HepG2 (cell line): ENCODE results near the gene CRYZL1. TPM values are rescaled to one million over a fixed set of nuclear protein-coding genes. Genes with fewer than 3 reads are reported as not detected.

Experiments
- DNMT3B ChIP-seq: conservative IDR thresholded peaks from 2 replicates; pipeline ENCODE4 v1.6.1; 2016; ENCODE audit warnings: missing biosample characterization, control low read depth
- KDM6A ChIP-seq: IDR thresholded peaks from 2 replicates; pipeline ENCODE4 v1.6.1; 2016; ENCODE audit warnings: low read depth
- SP2 ChIP-seq: sonication (generic); formaldehyde crosslinking; IDR thresholded peaks from 2 replicates; pipeline ENCODE4 v1.5.1; 2020; ENCODE audit warnings: mild to moderate bottlenecking, missing genetic modification reagents
- ZC3H13 ChIP-seq: sonication (generic); formaldehyde crosslinking; IDR thresholded peaks from 2 replicates; pipeline ENCODE4 v1.8.1; 2023; ENCODE audit warnings: mild to moderate bottlenecking, missing genetic modification reagents, moderate library complexity
- ZNF101 ChIP-seq: sonication (generic); formaldehyde crosslinking; IDR thresholded peaks from 2 replicates; pipeline ENCODE4 v1.4.0; 2020; ENCODE audit warnings: mild to moderate bottlenecking, low read depth, missing genetic modification reagents, borderline replicate concordance
- ZNF816 ChIP-seq: sonication (generic); formaldehyde crosslinking; IDR thresholded peaks from 2 replicates; pipeline ENCODE4 v1.8.0; 2022; ENCODE audit warnings: missing genetic modification reagents, mild to moderate bottlenecking, borderline replicate concordance
- polyA plus RNA-seq, 8 experiments: library from polyadenylated mRNA; depleted of rRNA in 3 of 8; stranded (reverse) in 7 of 8; unstranded in 1 of 8; fragments of >200 nt; fragmentation: Illumina TruSeq in 4 of 8; extraction: Trizol in 4 of 8; gene quantifications; 2 replicates each; pipeline versions ENCODE4 v1.2.1 to v1.2.3, GENCODE V29; 2011 to 2016; ENCODE audit warnings: low read depth in 4 of 8, missing spikeins in 1 of 8, mixed read lengths in 1 of 8; ENCODE audit not compliant: insufficient read depth in 1 of 8
- total RNA-seq, 5 experiments: library from RNA; depleted of rRNA; stranded (reverse); fragments of >200 nt; fragmentation: Illumina TruSeq; extraction: Trizol; gene quantifications; 2 replicates each; pipeline ENCODE4 v1.2.3, GENCODE V29; 2016; ENCODE audit warnings: low read depth in 1 of 5
- TF ChIP-seq, protein P1 (sequence below): sonication (generic); formaldehyde crosslinking; conservative IDR thresholded peaks from 2 replicates; pipeline ENCODE4 v1.5.0; 2020; ENCODE audit warnings: missing genetic modification reagents
- TF ChIP-seq, protein P2 (sequence below): sonication (generic); formaldehyde crosslinking; IDR thresholded peaks from 2 replicates; pipeline ENCODE4 v1.8.0; 2022; ENCODE audit warnings: missing genetic modification reagents, mild to moderate bottlenecking, inconsistent platforms, borderline replicate concordance
- TF ChIP-seq, protein P3 (sequence below): sonication (generic); formaldehyde crosslinking; IDR thresholded peaks from 2 replicates; pipeline ENCODE4 v1.5.0; 2020; ENCODE audit warnings: mild to moderate bottlenecking, missing genetic modification reagents, borderline replicate concordance
- TF ChIP-seq, protein P4 (sequence below): IDR thresholded peaks from 2 replicates; pipeline ENCODE4 v1.6.1; 2016; ENCODE audit warnings: missing biosample characterization, missing genetic modification reagents, low read depth
- TF ChIP-seq, protein P5 (sequence below): sonication (generic); formaldehyde crosslinking; IDR thresholded peaks from 2 replicates; pipeline ENCODE4 v1.5.0; 2020; ENCODE audit warnings: mild to moderate bottlenecking, missing genetic modification reagents
- TF ChIP-seq, protein P6 (sequence below): sonication (generic); formaldehyde crosslinking; IDR thresholded peaks from 2 replicates; pipeline ENCODE4 v1.8.1; 2023; ENCODE audit warnings: mild to moderate bottlenecking, missing genetic modification reagents
- TF ChIP-seq, protein P7 (sequence below), 2 experiments: sonication (generic) in 1 of 2; formaldehyde crosslinking in 1 of 2; IDR thresholded peaks; 2 replicates each; pipeline versions ENCODE4 v1.4.0 to v1.6.1; 2016 to 2020; ENCODE audit warnings: borderline replicate concordance in 1 of 2, low read depth in 1 of 2, mild to moderate bottlenecking in 1 of 2, missing genetic modification reagents in 1 of 2

CRYZL1 gene
- total and polyA plus RNA-seq, 2 of the 13 experiments (the other 11 are each of a cell fraction or from before 2014, with no cell fraction given): 20.3 to 27.7 TPM

DNA sequence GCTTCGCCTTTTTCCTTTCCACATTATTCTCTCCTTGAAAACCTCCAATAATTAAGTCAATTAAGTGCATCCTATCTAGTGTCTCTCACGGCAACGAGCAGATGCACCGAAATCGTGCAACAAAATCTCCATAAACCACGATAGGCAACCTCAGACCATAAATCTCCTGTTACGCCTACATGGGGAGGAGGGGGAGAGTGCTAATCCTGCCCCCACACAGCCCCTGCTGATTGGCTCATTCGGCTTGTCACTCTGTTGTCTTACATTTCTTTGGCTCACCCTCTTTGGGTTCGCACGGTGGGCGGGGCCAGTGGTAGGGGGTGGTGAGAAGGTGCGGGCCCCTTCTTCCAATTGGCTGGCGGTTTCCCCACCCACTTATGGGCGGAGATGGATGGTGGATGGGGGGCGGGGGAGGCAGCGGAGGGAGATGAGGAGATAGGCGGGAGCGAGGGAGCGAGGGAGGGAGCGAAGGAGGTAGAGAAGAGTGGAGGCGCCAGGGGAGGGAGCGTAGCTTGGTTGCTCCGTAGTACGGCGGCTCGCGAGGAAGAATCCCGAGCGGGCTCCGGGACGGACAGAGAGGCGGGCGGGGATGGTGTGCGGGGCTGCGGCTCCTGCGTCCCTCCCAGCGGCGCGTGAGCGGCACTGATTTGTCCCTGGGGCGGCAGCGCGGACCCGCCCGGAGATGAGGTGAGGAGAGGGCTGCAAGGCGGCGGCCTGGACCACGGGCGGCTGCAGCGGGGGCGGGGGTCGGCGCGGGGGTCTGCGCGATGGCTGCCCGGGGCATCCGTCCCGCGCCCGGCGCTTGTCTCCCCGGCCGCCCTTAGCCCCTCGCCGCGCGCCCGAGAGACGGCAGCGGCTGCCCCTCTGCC lies 720 bp upstream of the CRYZL1 start, which contains the start of gene ITSN1 (continued):
- no peak for TF ChIP-seq DNMT3B (CRISPR knock-in tag)
- TF ChIP-seq, protein P1, sequence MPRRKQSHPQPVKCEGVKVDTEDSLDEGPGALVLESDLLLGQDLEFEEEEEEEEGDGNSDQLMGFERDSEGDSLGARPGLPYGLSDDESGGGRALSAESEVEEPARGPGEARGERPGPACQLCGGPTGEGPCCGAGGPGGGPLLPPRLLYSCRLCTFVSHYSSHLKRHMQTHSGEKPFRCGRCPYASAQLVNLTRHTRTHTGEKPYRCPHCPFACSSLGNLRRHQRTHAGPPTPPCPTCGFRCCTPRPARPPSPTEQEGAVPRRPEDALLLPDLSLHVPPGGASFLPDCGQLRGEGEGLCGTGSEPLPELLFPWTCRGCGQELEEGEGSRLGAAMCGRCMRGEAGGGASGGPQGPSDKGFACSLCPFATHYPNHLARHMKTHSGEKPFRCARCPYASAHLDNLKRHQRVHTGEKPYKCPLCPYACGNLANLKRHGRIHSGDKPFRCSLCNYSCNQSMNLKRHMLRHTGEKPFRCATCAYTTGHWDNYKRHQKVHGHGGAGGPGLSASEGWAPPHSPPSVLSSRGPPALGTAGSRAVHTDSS: no peak
- TF ChIP-seq, protein P2, sequence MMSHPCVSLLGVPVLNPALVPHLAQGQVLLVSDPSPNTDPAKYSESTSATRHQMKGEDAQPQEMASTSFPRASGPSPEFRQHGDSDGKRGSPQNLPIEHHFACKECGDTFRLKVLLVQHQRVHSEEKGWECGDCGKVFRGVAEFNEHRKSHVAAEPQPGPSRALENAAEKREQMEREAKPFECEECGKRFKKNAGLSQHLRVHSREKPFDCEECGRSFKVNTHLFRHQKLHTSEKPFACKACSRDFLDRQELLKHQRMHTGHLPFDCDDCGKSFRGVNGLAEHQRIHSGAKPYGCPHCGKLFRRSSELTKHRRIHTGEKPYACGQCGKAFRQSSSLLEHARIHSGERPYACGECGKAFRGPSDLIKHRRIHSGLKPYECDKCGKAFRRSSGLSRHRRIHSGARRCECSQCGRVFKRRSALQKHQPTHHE (CRISPR knock-in tag): no peak
- TF ChIP-seq, protein P3, sequence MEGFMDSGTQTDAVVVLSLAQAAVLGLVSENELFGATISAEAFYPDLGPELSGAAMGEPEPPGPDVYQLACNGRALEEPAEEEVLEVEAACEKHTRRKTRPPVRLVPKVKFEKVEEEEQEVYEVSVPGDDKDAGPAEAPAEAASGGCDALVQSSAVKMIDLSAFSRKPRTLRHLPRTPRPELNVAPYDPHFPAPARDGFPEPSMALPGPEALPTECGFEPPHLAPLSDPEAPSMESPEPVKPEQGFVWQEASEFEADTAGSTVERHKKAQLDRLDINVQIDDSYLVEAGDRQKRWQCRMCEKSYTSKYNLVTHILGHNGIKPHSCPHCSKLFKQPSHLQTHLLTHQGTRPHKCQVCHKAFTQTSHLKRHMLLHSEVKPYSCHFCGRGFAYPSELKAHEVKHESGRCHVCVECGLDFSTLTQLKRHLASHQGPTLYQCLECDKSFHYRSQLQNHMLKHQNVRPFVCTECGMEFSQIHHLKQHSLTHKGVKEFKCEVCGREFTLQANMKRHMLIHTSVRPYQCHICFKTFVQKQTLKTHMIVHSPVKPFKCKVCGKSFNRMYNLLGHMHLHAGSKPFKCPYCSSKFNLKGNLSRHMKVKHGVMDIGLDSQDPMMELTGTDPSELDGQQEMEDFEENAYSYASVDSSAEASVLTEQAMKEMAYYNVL (CRISPR knock-in tag): peak; percentile 100
- no peak for TF ChIP-seq ZNF816
- TF ChIP-seq, protein P4, sequence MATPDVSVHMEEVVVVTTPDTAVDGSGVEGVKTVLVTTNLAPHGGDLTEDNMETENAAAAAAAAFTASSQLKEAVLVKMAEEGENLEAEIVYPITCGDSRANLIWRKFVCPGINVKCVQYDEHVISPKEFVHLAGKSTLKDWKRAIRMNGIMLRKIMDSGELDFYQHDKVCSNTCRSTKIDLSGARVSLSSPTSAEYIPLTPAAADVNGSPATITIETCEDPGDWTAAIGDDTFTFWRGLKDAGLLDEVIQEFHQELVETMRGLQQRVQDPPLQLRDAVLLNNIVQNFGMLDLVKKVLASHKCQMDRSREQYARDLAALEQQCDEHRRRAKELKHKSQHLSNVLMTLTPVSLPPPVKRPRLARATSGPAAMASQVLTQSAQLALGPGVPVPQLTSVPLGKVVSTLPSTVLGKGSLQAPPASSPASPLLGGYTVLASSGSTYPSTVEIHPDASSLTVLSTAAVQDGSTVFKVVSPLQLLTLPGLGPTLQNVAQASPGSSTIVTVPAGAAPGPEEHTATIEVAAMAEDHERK (CRISPR knock-in tag): no peak
- peak; percentile 83 for TF ChIP-seq SP2 (CRISPR knock-in tag)
- TF ChIP-seq, protein P5, sequence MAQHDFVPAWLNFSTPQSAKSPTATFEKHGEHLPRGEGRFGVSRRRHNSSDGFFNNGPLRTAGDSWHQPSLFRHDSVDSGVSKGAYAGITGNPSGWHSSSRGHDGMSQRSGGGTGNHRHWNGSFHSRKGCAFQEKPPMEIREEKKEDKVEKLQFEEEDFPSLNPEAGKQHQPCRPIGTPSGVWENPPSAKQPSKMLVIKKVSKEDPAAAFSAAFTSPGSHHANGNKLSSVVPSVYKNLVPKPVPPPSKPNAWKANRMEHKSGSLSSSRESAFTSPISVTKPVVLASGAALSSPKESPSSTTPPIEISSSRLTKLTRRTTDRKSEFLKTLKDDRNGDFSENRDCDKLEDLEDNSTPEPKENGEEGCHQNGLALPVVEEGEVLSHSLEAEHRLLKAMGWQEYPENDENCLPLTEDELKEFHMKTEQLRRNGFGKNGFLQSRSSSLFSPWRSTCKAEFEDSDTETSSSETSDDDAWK (CRISPR knock-in tag): no peak
- TF ChIP-seq ZNF101 (CRISPR knock-in tag): no peak
- no peak for TF ChIP-seq KDM6A
- TF ChIP-seq, protein P6, sequence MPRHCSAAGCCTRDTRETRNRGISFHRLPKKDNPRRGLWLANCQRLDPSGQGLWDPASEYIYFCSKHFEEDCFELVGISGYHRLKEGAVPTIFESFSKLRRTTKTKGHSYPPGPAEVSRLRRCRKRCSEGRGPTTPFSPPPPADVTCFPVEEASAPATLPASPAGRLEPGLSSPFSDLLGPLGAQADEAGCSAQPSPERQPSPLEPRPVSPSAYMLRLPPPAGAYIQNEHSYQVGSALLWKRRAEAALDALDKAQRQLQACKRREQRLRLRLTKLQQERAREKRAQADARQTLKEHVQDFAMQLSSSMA (CRISPR knock-in tag): no peak
- TF ChIP-seq, protein P7, sequence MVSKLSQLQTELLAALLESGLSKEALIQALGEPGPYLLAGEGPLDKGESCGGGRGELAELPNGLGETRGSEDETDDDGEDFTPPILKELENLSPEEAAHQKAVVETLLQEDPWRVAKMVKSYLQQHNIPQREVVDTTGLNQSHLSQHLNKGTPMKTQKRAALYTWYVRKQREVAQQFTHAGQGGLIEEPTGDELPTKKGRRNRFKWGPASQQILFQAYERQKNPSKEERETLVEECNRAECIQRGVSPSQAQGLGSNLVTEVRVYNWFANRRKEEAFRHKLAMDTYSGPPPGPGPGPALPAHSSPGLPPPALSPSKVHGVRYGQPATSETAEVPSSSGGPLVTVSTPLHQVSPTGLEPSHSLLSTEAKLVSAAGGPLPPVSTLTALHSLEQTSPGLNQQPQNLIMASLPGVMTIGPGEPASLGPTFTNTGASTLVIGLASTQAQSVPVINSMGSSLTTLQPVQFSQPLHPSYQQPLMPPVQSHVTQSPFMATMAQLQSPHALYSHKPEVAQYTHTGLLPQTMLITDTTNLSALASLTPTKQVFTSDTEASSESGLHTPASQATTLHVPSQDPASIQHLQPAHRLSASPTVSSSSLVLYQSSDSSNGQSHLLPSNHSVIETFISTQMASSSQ (IDR thresholded peaks at IDR 0.05; ENCODE audit: low read depth): no peak; the same call in 1 of the 2 replicates
- TF ChIP-seq, protein P7 (CRISPR knock-in tag; IDR thresholded peaks at IDR 0.05; ENCODE audit: borderline replicate concordance): no peak; the same call in 1 of the 2 replicates
- TF ChIP-seq ZC3H13 (CRISPR knock-in tag): no peak
